Adipocyte (in vitro differentiated cells): ENCODE data around the gene KRT7.
A peak's percentile ranks its signal among the peaks of the same experiment; 100 is the strongest.

ENCODE experiments used
- DNase-seq: peaks from one replicate; pipeline ENCODE4 v3.0.0-alpha.2; 2015; ENCODE audit warnings: low read depth
- H3K27me3 ChIP-seq: replicated peaks from 2 replicates; pipeline ENCODE4 v1.7.0; 2013; ENCODE audit warnings: mild to moderate bottlenecking, low read length, moderate library complexity; ENCODE audit not compliant: control insufficient read depth, insufficient read depth
- H3K36me3 ChIP-seq: 2 replicates; pipeline ENCODE4 v1.7.0; 2013; ENCODE audit warnings: low read length, mild to moderate bottlenecking, moderate library complexity; ENCODE audit not compliant: control insufficient read depth, insufficient read depth, severe bottlenecking
- H3K4me1 ChIP-seq: 2 replicates; pipeline ENCODE4 v1.7.0; 2013; ENCODE audit warnings: mild to moderate bottlenecking, low read length, moderate library complexity; ENCODE audit not compliant: control insufficient read depth, insufficient read depth
- H3K4me3 ChIP-seq: 2 replicates; pipeline ENCODE4 v1.7.0; 2013; ENCODE audit warnings: mild to moderate bottlenecking, low read length, moderate library complexity
- H3K9ac ChIP-seq: 2 replicates; pipeline ENCODE4 v1.7.0; 2013; ENCODE audit warnings: mild to moderate bottlenecking, low read length, moderate library complexity
- H3K9me3 ChIP-seq: 2 replicates; pipeline ENCODE4 v1.7.0; 2013; ENCODE audit warnings: mild to moderate bottlenecking, low read length, moderate library complexity; ENCODE audit not compliant: control insufficient read depth

The KRT7 gene

GRCh38 chr12:52208424-52209165 lies 24.4 kb upstream of the KRT7 start:
- peaks cover 29% of the 10 kb centered on the region for H3K4me1 ChIP-seq
- H3K9me3 ChIP-seq = no peaks in the 10 kb centered on the region
- H3K27me3 ChIP-seq = no peaks in the 10 kb centered on the region
- no peaks in the 10 kb centered on the region for H3K36me3 ChIP-seq
- H3K9ac ChIP-seq = no peak overlapping the region
- no peak for DNase-seq
- no peak overlapping the region for H3K4me3 ChIP-seq

- no peak for DNase-seq
- no peaks in the 10 kb centered on the region for H3K9me3 ChIP-seq
- no peaks in the 10 kb centered on the region for H3K36me3 ChIP-seq
Observed at GRCh38 chr12:52209321-52209720, 23.7 kb upstream of the KRT7 start.

GRCh38 chr12:52210186-52210924 lies 22.7 kb upstream of the KRT7 start:
- H3K4me3 ChIP-seq = no peak overlapping the region
- no peaks in the 10 kb centered on the region for H3K36me3 ChIP-seq
- peaks cover 5% of the 10 kb centered on the region for H3K27me3 ChIP-seq
- H3K4me1 ChIP-seq = peaks cover 25% of the 10 kb centered on the region
- H3K9me3 ChIP-seq = no peaks in the 10 kb centered on the region
- DNase-seq = no peak
- H3K9ac ChIP-seq = no peak overlapping the region

More at GRCh38 chr12:52209321-52209720, 23.7 kb upstream of the KRT7 start:
- peaks cover 5% of the 10 kb centered on the region for H3K27me3 ChIP-seq
- H3K4me1 ChIP-seq = peaks cover 29% of the 10 kb centered on the region
- no peak overlapping the region for H3K4me3 ChIP-seq
- no peak overlapping the region for H3K9ac ChIP-seq

- H3K4me3 ChIP-seq = no peak overlapping the region
- no peak for DNase-seq
- H3K36me3 ChIP-seq = no peaks in the 10 kb centered on the region
- H3K9ac ChIP-seq = no peak overlapping the region
- peaks cover 5% of the 10 kb centered on the region for H3K27me3 ChIP-seq
- peaks cover 20% of the 10 kb centered on the region for H3K4me1 ChIP-seq
- H3K9me3 ChIP-seq = no peaks in the 10 kb centered on the region
Observed at GRCh38 chr12:52210925-52211650, 22.0 kb upstream of the KRT7 start.

- Histone ChIP-seq H3K4me3 (no peak overlapping the region), H3K36me3 (no peaks in the 10 kb centered on the region), H3K9ac (no peak overlapping the region), H3K4me1 (peaks cover 23% of the 10 kb centered on the region), H3K27me3 (peaks cover 5% of the 10 kb centered on the region), H3K9me3 (no peaks in the 10 kb centered on the region)
- DNase-seq = no peak
Observed at GRCh38 chr12:52211716-52212585, 21.1 kb upstream of the KRT7 start.

- Histone ChIP-seq H3K9me3 (no peaks in the 10 kb centered on the region), H3K27me3 (peaks cover 5% of the 10 kb centered on the region), H3K9ac (no peak overlapping the region), H3K4me1 (peaks cover 20% of the 10 kb centered on the region), H3K4me3 (no peak overlapping the region), H3K36me3 (no peaks in the 10 kb centered on the region)
- DNase-seq = no peak
Observed at GRCh38 chr12:52212701-52213563, 20.1 kb upstream of the KRT7 start.

- no peaks in the 10 kb centered on the region for H3K36me3 ChIP-seq
- H3K4me3 ChIP-seq = no peak overlapping the region
- peak; percentile 84 for DNase-seq
- H3K4me1 ChIP-seq = peaks cover 19% of the 10 kb centered on the region
- peaks cover 5% of the 10 kb centered on the region for H3K27me3 ChIP-seq
- H3K9ac ChIP-seq = no peak overlapping the region
- H3K9me3 ChIP-seq = no peaks in the 10 kb centered on the region
Observed at GRCh38 chr12:52213564-52214420, 19.3 kb upstream of the KRT7 start.

- Histone ChIP-seq H3K4me3 (no peak overlapping the region), H3K4me1 (peaks cover 19% of the 10 kb centered on the region), H3K9ac (no peak overlapping the region), H3K27me3 (peaks cover 5% of the 10 kb centered on the region), H3K36me3 (no peaks in the 10 kb centered on the region), H3K9me3 (no peaks in the 10 kb centered on the region)
- no peak for DNase-seq
Observed at GRCh38 chr12:52214421-52214802, 18.6 kb upstream of the KRT7 start.

GRCh38 chr12:52215587-52216031 lies 17.4 kb upstream of the KRT7 start:
- Histone ChIP-seq H3K9ac (no peak overlapping the region), H3K9me3 (no peaks in the 10 kb centered on the region), H3K36me3 (no peaks in the 10 kb centered on the region), H3K27me3 (peaks cover 5% of the 10 kb centered on the region), H3K4me3 (no peak overlapping the region), H3K4me1 (peaks cover 12% of the 10 kb centered on the region)
- no peak for DNase-seq
